Left cardiac atrium (tissue), 4 donors: ENCODE measurements around the gene METTL16. TPM values are rescaled to one million over a fixed set of nuclear protein-coding genes. Genes with fewer than 3 reads are reported as not detected.
A peak's percentile ranks its signal among the peaks of the same experiment; 100 is the strongest.

ENCODE experiments used
- ATAC-seq, 2 donors: fragments of 200-7000 bp; cut with Tn5 transposase; one replicate each; pipeline ENCODE4 v1.9.1; 2020; ENCODE audit warnings: mild to moderate bottlenecking in 2 of 2, moderate library complexity in 2 of 2
- DNase-seq: peaks from one replicate; pipeline ENCODE4 v3.0.0-alpha.2; 2020
- intact Hi-C, 2 donors: fragments of 100-400 bp; cut with DNase I; formaldehyde crosslinking; loops; one replicate each; pipeline versions ENCODE4 v1.14.1 to v1.15.1; 2022 to 2023
- total RNA-seq, 2 donors: library from RNA; stranded (reverse); fragmentation: NEBNext Ultra II Directional; extraction: Animal tissue kit (Norgen Biotek cat#: 25700); gene quantifications; one replicate each; pipeline ENCODE4 v1.2.1, GENCODE V29; 2021
- donor health status: DM: no; HTN: yes; CAD: no.
- donor health status: DM: no; HTN: yes; CAD: no; lungs with severe emphysema.
- donor health status: DM: yes; HTN: yes; CAD: no.
- donor health status: Dilated cardiomyopathy.

Gene METTL16
- total RNA-seq, 2 donors from 2014 or later: 19.2 to 22.7 TPM

DNA sequence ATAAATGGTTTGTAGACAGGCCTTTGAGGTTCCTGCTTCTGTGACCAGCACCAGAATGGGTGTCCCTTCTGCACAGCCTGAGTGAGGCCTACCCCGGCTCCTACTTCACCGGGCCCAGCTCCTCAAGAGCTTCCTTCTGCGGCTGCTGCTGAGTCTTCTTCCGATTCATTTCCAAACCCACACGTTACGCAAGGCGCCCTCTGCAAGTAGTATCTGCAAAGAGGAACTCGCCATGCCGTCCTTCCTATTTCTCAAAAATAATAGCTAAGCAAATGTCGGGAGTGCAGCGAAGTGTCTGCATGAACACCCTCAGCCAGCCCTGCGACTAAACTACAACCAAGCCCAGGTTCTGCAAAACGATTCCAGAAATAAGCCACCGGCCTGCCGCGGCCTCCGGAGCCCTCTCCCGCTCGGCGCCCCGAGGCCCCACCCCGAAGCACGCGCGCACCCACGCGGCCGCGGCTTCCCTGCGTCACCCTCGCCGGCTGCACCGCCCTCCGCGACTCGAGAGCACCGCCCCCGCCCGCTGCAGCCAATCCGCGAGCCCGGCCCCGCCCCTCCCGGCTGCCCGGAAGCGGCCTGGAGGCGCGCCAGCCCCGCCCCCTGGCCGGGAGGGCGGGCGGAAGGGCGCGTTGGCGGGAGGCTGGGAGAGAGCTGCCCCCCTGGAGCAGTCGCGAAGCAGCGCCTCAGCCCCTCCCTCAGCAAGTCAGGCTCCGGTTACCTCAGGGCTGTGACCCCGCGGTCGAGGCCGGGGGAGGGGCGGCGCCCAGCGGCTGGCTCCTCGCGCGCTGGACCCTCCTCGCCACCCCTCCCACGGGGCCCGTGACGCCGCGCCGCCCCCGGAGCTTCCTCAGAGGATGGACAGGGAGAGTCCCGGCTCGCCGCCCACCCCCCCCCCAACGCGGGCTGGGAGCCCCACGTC, 119.2 kb downstream of the METTL16 start:
- intact Hi-C loops: no loop called here
- ATAC-seq (peak; percentile 75 to 77), DNase-seq (peak; percentile 97)

DNA sequence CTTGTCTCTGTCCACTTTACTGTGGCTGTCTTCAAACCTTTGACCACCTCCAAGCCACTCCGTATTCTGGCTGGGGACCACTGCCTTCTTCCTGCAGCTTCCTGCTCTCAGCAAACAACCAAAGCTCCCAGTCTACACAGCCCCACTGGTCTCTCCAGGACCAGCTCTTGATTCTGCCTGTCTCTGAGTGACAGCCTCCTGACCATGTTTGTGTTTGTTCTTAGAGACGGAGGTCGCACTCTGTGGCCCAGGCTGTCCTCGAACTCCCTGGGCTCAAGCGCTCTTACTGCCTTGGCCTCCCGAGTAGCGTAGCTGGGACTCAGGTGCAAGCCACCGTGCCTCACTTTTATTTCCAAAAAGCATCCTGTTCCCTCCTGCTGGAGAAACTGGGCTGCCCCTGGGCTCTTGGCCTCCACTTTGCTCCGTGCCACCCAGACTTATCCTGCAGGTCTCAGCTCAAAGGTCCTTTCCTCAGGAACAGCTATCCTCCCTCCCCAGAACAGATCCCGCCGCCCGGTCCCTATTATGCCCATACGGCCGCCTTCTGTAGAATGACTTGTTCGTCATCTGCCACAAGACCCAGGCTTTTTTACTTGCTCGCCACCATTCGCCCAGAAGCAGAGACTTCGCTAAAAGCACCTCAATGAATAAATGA, 120.0 kb downstream of the METTL16 start:
- intact Hi-C loops: no loop called here
- DNase-seq (no peak), ATAC-seq (no peak)

DNA sequence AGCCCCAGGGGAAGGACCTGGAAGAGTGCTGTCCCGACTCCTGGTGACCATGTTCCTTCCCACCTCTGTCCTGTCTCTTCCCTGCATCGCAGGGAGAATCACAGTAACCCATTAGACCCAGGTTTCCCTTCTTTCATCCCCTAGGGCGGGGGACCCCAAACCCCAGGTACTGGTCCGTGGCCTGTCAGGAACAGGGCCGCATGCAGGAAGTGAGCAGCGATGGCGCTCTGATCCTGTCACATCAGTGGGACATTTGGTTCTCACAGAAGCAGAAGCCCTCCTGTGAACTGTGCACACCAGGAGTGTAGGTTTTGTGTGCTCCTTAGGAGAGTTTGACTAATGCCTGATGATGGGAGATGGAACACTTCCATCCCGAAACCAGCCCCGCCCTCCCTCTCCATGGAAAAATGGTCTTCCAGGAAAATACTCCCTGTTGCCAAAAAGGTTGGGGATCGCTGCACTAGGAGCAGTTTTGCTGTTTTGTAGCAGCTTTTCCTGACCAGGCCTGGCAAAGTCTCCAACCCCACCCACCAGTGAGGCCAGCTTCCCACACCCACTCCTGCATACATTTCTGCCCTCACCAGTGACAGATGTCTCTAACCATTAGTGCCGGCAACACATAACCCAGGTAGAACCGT, 121.4 kb downstream of the METTL16 start:
- DNase-seq: peak; percentile 58
- ATAC-seq: no peak
- intact Hi-C loops: no loop called here

DNA sequence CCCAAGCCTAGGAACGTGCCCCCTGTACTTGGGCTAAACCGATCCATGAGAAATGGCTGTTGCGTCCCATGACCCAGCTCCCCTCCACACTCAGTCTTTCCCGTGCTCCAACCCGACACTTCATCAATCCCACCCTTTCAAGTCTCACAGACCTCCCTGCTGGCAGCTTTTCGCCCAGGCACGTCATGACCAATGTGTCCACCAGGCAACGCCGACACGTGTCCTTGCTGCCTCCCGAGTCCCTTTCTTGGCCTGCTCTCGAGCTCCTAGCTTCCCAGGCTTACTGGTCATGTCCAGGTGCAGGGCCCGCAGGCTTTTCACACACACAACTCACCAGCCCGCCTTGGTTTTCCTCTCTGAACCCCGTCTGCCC, 123.0 kb downstream of the METTL16 start:
- DNase-seq: no peak
- ATAC-seq: no peak
- intact Hi-C loops: no loop called here

DNA sequence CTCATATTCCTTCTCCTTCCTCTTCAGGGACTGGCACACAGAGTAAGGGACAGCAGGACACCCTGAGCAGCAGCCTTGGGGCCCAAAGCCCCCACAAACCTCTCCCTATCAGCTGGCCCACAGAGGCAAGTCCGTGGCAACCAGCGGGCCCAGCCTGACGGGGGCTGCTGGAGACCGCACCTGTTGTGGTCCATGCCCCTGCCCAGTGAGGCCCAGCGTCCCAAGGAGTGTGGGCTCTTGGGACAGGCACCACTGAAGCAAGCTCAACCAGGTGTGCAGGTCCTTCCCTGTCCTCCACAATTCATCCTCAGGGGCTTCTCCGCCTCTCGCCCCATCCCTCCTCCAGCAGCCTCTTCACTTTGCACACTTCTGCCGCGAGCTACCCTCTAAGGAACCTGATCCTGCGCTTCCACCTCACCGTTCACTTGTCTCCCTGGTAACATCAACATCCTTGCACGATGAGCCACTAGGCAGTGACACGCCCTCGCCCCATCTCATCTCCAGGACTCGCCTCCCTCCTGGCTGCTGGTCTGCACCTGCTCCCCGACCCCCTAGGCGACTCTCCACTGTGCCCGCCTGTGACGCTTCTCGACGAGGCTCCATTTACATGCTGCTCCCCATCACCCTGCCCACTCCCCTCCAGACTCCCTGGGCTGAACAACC, 123.5 kb downstream of the METTL16 start:
- no peak for ATAC-seq
- intact Hi-C loops: no loop called here
- no peak for DNase-seq

DNA sequence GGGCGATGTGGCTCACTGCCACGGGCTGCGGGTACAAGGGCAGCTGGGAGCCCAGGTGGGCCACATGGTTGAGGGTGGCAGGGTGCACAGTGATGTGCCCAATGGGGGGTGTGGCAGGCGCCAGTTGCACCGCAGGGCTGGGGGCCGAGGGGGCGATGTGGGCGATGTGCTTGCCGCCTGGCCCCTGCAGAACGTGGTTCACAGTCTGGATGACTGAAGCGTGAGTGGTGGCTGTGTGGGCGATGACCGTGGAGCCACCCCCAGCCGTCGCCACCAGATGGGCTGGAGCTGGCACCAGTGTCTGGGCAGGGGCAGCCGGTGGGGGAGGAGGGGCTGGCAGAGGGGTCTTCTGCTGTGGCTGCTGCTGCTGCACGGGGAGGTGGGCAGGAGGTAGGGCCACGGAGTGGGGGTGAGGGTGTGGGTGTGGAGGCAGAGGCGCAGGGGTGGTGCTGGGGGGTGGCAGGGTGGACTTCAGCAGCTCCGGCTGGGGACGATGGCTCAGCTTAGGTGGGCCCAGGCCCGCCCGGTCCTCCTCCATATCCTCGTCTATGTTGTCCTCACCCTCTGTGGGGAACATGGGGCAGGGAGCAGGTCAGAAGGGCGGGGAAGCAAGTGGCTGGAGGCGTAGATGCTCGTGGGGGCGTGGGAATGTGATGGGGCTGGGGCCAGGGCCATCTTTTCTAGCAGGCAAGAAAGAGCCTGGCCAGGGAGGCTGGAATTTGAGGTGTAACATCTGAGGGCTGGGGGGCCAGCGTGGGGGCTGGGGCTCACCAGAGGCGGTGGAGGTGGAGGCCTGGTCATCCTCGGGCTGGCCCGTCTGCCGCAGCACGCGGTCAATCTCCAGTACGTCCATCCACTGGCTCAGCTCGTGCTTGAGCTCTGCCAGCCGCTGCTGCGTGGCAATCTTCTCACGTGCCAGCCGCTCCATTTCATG, 124.3 kb downstream of the METTL16 start:
- no peak for DNase-seq
- intact Hi-C loops: no loop called here
- no peak for ATAC-seq

DNA sequence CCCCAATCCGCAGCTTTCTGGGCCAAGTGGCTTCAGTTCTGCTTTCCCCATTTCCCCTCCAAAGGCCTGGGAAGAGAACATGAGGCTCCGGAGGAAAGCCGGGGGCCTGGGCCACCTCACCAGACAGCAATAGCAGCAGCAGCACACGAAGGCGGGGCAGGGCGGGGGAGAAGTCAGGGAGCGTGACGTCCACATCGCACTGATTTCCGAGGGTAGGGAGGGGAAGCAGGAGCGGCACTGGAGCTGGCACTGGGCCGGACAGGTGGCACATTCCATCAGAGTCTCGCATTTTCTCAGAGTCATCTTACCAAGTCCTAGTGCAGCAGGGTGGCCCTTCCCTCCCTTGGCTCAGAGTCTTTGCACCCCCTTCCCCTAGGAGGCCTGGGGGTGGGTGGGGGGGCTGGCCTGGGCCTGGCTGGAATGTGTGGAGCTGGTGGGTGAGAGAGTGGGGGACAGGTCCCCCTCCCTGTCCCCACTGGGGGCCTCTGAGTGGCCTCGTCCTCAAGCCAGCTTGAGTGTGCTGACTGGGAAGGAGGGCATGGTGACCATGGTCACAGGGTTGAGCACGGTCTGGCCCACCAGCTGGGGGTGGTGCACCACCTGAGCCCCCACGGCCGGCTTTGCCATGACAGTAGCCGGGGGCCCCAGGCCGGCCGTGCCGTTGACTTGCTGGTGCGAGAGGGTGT, 125.1 kb downstream of the METTL16 start:
- DNase-seq: no peak
- intact Hi-C loops: no loop called here
- no peak for ATAC-seq

DNA sequence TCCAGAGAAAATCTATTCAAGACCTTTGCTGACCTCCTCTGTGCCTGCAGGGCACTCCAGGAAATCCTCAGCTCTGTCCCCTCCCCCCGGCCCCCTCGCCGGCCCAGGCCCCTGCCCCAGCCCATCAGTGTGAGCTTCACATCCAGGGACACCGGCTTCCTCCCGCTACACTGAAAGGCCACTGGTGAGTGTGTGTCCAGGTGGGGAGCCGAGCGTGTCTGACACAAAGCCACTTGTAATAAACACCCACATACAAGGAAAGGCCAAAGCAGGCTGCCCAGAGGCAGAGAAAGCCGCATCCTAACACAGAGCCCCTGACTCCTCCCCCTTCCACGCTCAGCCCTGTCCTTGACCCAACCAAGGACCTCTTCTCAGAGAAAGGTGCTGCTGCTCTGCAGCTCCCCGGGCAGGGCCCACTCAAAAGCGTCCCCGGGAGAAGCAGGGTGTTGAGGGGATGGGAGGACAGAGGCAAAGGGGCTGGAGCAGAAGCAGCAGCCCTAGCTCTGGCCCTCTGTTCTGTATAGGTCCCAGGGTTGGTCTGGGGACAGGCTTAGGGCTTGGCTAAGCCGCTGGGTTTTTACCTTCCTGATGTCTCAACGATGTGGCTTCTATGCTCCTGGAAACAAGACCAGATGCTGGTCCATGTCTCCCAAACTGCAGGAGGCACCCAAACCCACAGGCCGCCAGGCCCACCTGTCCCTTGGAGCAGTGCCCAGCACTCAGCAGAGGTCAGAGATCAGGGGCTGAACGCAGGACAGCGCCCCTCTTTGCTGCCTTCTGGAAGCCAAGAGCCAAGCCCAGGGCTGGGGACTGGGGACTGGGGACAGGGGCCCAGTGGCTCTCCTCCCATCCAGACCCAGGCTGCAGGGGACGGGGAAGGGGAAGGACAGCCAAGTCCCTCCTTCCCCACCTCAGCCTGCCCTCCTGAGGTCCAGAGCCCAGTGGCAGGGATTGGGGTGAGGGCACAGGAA, 126.2 kb downstream of the METTL16 start:
- intact Hi-C loops: loop anchor here in 1 of 2 donors (1.0 kb wide), 1 partner anchor 24 kb away; no protein-coding TSS in a partner anchor
- DNase-seq: no peak
- ATAC-seq: no peak

DNA sequence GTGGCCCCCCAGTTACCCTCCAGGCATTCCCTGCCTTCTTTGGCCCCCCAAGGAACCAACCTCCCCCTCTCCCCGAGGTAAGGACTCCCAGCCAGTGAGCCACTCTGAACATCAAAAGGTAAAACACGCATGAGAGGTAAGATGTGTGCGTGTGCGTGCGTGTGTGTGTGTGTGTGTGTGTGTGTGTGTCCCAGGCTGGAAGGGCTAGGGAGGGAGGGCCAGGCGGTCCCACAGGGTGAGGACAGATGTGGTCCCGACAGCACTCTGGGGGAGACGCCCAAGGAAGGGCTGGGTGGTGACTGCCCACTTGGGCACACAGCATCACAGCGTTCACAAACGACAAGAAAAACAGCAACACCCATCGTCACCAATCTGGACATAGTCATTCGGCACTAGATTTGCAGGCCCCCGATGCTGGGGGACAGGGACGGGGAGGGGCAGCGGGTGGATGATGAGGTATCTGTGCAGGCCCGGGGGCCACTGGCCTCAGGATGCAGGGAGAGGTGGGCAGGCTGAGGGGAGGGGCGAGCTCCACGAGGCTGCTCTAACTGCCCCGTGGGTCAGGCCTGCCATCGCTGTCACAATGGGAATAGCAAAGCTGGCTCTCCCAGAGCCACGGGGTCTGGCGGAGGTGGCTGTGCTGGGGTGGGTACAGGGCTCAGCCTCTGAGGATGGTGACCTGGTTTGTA, 127.1 kb downstream of the METTL16 start:
- intact Hi-C loops: loop anchor here (1.0 to 5.0 kb wide), 2 partner anchors 25 to 33 kb away; no protein-coding TSS in a partner anchor
- no peak for DNase-seq
- ATAC-seq: no peak

DNA sequence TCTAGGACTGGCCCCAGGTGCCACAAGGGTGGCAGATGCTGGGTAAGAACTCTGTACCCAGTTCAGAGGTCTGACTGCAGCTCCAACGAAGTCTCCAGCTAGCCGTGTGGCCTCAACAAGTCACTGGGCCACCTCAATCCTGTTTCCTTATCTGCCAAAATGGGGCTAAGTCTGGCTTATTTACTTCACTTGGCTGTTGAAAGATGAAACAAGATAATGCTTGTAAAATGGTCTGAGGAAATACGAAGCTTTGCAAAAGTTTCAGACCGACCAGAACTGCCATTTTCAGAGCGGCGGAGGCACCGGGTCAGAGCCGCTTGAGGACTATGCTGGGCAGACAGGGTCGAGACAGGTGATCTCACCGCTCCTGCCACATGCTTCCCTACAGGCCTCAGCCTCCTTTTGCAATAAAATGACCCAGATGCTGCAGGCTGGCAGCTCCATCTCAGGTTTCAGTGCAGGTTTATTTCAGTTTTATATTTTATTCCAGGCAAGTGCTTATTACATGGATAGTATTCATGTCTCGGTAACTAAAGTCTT, 128.0 kb downstream of the METTL16 start:
- ATAC-seq (no peak), DNase-seq (no peak)
- intact Hi-C loops: loop anchor here in 1 of 2 donors (5.0 kb wide), 1 partner anchor 34 kb away; no protein-coding TSS in a partner anchor

DNA sequence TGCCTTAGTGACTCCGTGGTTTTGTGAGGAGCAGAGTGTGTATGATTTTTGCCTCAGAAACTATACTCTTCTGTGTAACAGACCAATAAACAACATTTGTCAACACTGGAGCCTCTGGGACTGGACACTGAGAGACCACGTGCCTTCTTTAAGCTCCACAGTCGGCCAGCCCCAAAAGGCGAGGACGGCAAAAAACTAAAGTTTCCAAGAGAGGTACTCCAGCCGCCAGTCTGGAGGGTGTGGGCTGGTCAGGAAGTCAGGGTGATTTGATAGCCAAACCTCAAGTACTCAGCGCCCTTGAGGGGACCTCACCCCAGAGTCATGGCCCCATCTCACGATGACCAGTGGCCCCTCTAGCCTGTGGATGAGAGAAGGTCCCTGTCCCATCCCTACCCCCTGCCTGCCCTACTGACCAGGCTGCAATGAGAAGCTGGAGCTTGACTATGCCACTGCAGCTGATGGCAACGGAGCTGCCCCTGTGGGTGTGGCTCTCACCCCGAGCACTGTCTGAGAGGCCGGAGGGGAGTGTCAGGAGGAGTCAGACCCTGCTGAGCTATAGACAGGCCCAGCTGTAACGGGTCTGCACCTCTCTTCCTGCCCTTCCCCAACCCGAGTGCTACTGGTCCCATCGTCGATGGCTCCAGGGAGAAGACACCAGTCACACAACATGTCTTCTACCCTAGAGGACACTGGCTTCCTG, 130.6 kb downstream of the METTL16 start:
- ATAC-seq (no peak), DNase-seq (no peak)
- intact Hi-C loops: loop anchor here in 1 of 2 donors (5.0 kb wide), 1 partner anchor 36 kb away; no protein-coding TSS in a partner anchor

DNA sequence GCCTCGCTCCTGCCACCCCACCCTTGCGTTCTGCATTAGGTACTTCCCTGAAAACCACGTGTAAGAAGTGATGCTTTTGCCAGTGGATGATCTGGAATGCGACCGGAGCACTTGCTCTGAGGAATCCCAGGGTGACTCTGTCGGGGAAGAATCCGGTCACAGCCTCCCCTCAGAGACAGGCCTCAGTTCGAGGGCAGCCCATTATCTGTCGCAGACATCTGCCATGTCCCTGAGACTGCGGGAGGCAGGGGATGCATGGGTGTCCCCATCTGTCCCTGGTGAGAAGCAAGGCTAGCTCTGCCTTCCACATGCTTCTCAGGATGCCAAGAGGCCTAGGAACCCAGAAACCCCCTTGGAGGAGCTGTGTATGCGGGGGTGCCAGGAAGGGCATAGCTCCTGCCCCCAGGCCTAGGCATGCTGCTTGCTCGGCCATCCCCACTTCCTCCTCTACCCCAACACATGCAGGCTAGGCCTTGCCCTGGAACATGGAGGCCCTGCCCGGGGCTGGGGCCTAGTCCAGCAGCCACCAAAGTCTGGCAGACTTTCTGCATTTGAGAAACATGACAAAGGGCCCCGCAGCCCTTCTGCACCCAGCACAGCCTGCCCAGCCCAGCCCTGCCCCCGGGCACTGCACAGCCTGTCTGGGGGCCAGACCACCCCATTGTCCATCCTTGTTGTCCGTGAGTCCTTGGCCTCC, 131.3 kb downstream of the METTL16 start:
- intact Hi-C loops: loop anchor here in 1 of 2 donors (5.0 kb wide), 1 partner anchor 37 kb away; no protein-coding TSS in a partner anchor
- ATAC-seq (no peak), DNase-seq (no peak)

DNA sequence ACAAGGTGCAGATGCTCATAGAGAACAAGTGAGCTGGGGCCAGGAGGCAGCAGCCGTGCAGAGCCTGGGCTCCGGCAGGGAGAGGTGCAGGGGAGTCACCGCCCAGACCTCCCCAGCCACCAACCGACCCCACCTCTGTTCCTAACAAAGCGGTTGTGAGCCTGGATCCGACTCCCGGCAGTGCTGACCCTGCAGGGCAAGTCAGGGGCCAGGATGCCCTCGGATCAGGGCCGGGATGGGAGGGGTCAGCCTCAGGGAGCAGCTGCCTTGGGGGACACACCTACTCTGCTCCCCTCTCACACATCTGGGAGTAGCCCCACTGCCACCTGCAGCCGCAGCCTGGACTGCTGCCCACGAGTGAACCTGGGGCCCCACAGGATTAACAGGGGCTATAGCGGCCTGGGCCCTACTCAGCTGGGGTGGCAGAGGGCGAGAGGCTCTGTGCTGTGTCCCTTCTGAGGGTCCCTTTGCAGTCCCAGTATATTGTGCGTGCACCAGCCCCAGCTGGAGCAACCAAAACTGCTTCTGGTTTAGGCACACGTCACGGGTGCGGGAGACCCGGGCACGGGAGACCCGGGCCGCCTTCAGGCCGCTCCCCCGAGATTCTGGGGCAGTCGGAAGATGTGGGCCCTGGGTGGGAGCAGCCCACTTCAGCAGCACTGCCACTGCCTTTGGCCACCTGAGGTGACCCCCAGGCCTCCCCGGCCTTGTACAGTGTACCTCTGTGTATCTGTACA, 132.0 kb downstream of the METTL16 start:
- intact Hi-C loops: loop anchor here in 1 of 2 donors (5.0 kb wide), 1 partner anchor 38 kb away; no protein-coding TSS in a partner anchor
- ATAC-seq (no peak), DNase-seq (no peak)

DNA sequence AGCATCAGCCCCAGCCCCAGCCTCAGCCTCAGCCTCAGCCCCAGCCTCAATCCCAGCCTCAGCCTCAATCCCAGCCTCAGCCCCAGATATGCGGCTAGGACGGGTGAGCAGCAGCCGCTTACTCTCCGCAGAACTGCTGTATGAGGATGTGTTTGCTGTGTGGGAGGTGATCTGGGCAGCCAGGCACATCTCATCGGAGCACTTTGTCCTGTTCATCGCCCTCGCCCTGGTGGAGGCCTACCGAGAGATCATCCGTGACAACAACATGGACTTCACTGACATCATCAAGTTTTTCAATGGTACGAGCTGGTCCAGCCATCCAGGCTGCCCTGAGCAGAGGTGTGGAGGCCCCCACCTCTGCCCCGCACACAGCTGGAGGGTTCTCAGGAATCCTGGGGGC, 132.8 kb downstream of the METTL16 start:
- ATAC-seq: no peak
- intact Hi-C loops: no loop called here

More for the DNA sequence above, 132.8 kb downstream of the METTL16 start:
- DNase-seq: no peak
